ENCODE results near the gene ITGAE.

Gene ITGAE

GRCh38 chr17:3690094-3690715 lies 110.8 kb downstream of the ITGAE start:
- no peak for DNase-seq

DNA sequence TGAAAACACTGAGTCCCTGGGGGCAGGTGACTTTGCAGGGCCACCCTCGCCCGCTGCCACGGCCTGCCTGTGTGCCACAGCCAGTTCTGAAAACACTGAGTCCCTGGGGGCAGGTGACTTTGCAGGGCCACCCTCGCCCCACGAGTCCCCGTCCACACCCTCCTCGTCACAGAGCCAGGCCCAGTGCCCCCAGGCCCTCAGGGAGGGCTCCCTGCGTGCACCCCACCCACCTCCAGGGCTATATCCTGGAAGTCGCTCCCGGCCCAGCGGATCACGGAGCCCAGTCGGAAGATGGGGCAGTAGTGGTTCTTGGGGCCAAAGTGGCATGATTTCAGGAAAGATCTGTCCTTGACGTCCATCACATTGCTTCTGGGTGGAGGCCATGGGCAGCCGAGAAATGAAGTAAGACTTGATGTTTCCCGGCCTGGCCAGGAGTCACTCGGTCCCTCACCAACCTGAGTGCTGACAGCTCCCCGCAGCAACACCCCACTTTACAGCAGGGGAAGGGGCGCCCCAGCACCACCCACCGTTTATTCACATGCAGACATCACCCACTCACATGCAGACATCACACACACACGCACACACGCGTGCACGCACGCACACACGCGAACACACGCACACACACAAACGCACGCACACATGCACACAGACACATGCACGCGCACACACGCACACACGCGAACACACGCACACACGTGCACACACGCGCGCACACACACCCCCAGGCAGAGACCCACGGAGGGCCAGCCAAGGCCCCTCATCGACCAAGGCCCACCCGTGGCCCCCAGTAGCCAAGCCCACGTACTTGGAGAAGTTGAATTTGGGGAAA lies 111.5 kb downstream of the ITGAE start:
- DNase-seq = no peak

GRCh38 chr17:3688852-3689261 lies 112.1 kb downstream of the ITGAE start:
- no peak for DNase-seq

DNA sequence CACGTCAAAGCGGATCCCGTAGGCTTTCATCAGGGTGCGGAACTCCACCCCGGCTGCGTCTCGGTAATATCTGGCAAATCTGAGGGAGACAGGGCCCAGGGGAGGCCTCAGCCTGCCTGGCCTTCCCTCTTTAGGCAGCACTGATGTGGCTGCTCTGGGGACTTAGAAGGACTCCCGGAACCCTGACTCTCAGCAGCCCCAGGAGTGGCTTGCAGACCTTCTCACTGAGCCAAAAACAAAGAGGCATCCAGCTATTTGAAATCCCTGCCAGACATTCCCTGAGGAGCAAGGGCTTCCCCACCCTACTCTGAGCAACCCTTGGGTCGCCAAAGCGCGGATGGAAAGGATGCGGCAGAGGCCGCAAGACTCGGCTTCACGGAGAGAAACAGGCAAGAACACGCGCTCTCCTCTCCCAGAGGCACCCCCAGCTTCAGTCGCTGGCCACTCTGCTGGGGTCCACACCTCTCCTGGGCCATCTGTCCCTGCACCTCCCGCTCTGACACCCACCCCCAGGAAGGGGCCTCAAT lies 112.9 kb downstream of the ITGAE start:
- no peak for DNase-seq

GRCh38 chr17:3685174-3685573 lies 115.8 kb downstream of the ITGAE start:
- DNase-seq = no peak

DNA sequence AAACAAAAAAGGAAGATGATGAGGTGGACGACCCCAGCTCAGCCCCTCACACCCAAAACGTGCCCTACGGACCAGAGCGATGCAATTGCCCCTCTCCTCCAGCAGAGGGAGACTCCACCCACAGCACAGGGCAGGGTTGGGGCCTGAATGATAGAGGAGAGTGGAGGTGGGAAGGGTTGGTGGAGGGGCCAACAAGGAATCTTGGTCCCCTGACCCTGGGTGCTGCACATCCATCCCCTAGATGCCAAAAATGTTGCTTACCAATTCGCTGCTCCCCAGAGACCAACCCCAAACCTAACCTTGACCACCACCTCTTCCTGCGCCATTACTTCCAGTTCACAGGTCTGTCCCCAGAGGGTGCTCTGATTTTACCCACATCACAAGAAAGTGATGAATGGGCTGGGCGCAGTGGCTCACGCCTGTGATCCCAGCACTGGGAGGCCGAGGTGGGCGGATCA lies 117.9 kb downstream of the ITGAE start:
- peak; percentile 78 to 79 for DNase-seq

GRCh38 chr17:3682033-3682432 lies 119.0 kb downstream of the ITGAE start:
- no peak for DNase-seq

- no peak for DNase-seq
Measured at GRCh38 chr17:3681565-3681964, 119.4 kb downstream of the ITGAE start.

GRCh38 chr17:3681057-3681456 lies 119.9 kb downstream of the ITGAE start:
- DNase-seq = no peak

- DNase-seq = no peak
Measured at GRCh38 chr17:3679531-3680126, 121.4 kb downstream of the ITGAE start.

GRCh38 chr17:3678821-3679530 lies 122.0 kb downstream of the ITGAE start:
- no peak for DNase-seq

DNA sequence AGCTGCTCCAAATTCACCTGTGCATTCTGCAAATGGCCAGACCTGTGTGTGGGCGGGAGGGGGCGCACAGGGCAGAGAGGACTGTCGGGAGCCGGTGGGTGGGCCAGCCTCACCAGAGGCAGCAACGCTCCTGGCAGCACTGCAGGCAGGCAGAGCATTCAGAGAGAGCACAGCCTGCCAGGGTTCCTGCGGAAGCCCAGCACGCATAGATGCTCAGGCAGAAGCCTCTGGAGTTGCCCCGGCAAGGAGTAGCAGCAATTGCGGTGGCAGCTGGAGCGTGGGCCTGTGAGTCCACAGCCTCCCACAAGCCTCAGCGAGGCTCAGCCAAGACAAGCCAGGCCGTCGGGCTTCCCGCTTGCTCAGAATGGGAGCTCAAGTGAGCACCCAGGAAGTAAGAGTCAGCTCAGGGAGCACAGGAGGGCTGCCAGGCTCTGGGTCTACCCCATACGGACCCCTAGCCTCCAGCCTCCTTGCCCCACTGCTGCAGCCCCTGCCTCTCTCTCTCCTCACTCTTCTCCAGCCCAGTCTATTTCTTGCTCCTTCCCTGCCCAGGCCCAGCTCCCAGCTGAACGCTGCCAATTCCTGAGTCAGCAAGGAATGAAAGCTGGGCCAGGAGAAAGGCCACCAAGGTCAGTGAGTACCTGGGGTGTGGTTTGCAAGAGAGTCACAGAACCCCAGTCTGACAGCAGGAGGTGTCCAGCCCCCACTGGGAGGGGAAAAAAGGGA lies 122.7 kb downstream of the ITGAE start:
- no peak for DNase-seq

DNA sequence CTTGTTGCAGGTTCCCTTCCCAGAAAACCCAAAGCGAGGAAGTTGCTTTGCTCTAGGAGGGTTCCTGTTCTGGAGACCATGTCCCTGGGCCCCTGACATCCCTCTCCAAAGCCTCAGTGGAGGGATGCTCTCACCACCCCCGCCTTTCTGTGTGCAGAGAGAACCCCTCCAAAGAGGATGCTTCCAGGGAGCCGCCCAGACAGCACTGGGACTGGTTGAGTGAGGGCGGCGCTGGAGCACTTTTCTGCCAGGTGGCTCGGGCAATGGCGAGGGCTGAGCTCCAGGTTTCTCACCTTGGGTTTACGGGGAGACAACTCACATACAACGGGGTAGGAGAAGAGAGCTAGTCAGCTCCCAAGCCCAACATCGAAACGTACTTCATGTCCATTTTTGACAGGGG lies 125.1 kb downstream of the ITGAE start:
- DNase-seq = no peak

DNA sequence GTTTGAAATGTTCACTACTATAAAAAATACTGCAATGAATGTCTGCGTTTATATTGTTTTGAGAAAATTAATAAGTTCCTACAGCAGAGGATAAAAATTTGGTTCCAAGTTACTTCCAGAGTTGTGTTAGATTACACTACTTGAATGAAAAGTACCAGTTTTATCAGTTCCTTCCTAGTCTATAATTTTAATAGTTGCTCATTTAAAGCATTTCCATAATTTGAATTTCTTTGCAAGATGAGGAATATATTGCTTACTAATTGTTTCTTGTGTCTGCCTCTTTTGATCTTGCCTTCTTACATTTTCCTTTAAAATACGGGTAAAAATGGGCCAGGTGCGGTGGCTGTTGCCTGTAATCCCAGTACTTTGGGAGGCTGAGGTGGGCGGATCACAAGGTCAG lies 128.4 kb downstream of the ITGAE start:
- DNase-seq = no peak

GRCh38 chr17:3669548-3669947 lies 131.4 kb downstream of the ITGAE start:
- no peak for DNase-seq

DNA sequence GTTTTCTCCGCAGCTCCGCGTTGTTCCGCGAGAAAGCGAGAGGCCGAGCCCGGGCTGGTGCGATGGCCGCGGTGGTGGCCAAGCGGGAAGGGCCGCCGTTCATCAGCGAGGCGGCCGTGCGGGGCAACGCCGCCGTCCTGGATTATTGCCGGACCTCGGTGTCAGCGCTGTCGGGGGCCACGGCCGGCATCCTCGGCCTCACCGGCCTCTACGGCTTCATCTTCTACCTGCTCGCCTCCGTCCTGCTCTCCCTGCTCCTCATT lies 132.0 kb downstream of the ITGAE start:
- DNase-seq = peak in 1 of 2 experiments; percentile 28

DNA sequence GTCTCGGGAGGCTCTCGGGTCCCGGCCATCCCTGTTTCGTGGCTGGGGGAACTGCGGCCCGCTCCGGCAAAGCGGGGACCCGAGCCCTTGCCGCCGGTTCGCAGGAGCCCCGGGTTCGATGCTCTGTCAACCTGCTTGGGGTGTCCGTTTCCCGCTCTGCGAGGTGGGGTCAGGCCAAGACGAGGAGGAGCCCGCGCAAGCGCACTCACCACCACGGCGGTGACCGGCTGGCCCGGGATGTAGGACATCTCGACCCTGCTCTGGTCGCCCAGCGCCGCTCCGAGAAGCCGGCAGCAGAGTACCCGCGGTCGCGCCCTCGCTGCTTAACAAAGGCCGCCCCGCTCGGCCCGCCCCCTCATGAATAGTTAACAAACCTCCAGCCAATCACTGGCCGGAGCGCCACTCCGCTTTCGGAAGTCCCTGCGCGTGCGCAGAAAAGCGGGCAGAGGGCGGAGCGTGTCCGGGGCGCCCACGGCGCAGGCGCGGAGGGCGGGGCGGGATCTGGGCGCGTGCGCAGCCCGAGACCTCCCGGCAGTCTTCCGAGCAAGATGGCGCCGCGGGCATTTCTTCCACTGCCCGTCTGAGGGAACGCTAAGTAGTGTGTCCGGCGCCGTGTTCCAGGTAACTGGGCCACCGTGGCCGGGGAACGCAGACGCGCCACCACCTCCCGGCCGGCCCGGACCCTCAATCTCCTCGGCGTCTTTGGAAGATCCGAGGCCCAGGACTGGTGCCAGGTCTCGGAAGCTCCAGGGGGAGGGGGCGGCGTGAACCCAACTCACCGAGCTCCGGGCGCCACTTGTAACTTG lies 132.5 kb downstream of the ITGAE start, which contains the start of the genes EMC6 and TAX1BP3:
TSS of gene EMC6 (plus strand) at position 534 of the 806 bp plus-strand sequence. CDS start 335 bp downstream, outside the sequence.
TSS of gene TAX1BP3 (minus strand) at position 300 of the 806 bp plus-strand sequence. CDS start at position 248, 52 bp downstream.
- peak; percentile 100 for DNase-seq

DNA sequence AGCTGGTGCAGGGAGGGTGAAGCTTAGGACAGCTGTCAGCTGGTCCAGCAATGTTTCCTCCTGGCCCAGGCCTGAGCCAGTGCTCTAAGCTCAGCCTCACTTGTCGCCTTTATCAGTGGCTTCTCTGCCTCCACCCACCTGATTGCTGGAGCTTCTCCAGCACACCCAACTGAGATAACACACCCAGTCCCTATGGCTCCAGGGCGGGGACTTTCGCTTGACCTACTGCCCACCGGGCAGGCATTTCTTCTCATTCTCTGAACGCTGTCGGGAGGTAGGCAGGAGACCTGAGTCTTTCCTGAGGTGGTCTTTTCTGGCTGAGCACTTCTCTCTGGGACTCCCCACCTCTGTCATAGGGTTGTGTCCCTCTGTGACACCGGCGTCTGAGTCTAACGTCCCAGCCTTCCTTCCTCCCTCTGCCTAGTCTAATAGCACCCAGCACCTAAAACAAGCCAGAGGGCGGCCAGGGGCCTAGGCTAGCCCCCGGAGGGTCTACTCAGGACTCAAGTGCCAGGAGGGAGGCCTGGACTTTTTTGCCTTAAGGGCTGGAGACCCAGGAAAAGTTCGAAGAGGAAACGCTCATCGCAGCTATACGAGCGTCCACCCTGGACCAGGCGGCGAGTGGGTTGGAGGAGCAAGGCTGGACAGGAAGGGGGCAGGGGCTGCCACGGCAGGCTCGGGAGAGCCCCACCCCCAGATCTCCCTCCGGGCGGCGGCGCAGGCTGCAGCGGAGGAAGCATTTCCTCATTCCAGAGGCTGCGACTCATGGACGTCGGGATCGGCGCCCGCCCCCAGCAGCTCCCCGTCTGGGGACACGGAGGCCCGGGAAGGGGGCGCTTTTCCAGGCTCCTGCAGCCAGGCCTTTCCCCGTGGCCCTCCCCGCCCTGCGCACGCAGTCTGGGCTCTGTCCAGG lies 133.4 kb downstream of the ITGAE start:
- peak; percentile 27 to 35 for DNase-seq

- DNase-seq = no peak
Measured at GRCh38 chr17:3666516-3666915, 134.5 kb downstream of the ITGAE start.

GRCh38 chr17:3665834-3666233 lies 135.2 kb downstream of the ITGAE start:
- no peak for DNase-seq
